GM12878 (cell line): ENCODE data around the gene PSAPL1.

Experiments
- BRCA1 ChIP-seq: IDR thresholded peaks from 2 replicates; pipeline ENCODE4 v1.6.1; 2011; ENCODE audit warnings: low read depth, low read length, improper control_type of control experiment
- EZH2 ChIP-seq: IDR thresholded peaks from 2 replicates; pipeline ENCODE4 v1.6.1; 2012; ENCODE audit warnings: low read depth, mild to moderate bottlenecking, control low read depth, inconsistent platforms, low read length, borderline replicate concordance; ENCODE audit not compliant: control insufficient read depth
- MXI1 ChIP-seq: fragments of 150-350 bp; IDR thresholded peaks from 2 replicates; pipeline ENCODE4 v1.6.1; 2011; ENCODE audit warnings: low read depth, mild to moderate bottlenecking, inconsistent platforms, low read length, improper control_type of control experiment
- MYC ChIP-seq: IDR thresholded peaks from 2 replicates; pipeline ENCODE4 v1.6.1; 2011; ENCODE audit warnings: mild to moderate bottlenecking, low read length, moderate library complexity, inconsistent platforms; ENCODE audit not compliant: insufficient read depth, insufficient replicate concordance, insufficient read length, severe bottlenecking
- POLR2A ChIP-seq: IDR thresholded peaks from 2 replicates; pipeline ENCODE4 v1.6.1; 2011; ENCODE audit warnings: low read depth, mild to moderate bottlenecking, low read length
- POLR2AphosphoS5 ChIP-seq: IDR thresholded peaks from 2 replicates; pipeline ENCODE4 v1.6.1; 2011; ENCODE audit warnings: mild to moderate bottlenecking, low read length, inconsistent platforms
- RFX5 ChIP-seq: IDR thresholded peaks from 2 replicates; pipeline ENCODE4 v1.6.1; 2011; ENCODE audit warnings: low read depth, low read length, improper control_type of control experiment
- STAT3 ChIP-seq: IDR thresholded peaks from 2 replicates; pipeline ENCODE4 v1.6.1; 2011; ENCODE audit warnings: low read depth, low read length, improper control_type of control experiment
- ZNF207 ChIP-seq: fragments of 450-650 bp; IDR thresholded peaks from 2 replicates; pipeline ENCODE4 v1.6.1; 2014; ENCODE audit warnings: antibody characterized with exemption, mild to moderate bottlenecking, borderline replicate concordance
- TF ChIP-seq, protein P1 (sequence below), 3 experiments: IDR thresholded peaks in 2 of 3; conservative IDR thresholded peaks in 1 of 3; 2 replicates each; pipeline ENCODE4 v1.5.1; 2011; ENCODE audit warnings: low read depth in 3 of 3, low read length in 3 of 3, mild to moderate bottlenecking in 3 of 3, control low read depth in 2 of 3, moderate library complexity in 2 of 3, inconsistent platforms in 1 of 3, mixed read lengths in 1 of 3; ENCODE audit not compliant: control insufficient read depth in 2 of 3, insufficient read depth in 1 of 3; ENCODE audit errors: extremely low read depth in 1 of 3

DNA sequence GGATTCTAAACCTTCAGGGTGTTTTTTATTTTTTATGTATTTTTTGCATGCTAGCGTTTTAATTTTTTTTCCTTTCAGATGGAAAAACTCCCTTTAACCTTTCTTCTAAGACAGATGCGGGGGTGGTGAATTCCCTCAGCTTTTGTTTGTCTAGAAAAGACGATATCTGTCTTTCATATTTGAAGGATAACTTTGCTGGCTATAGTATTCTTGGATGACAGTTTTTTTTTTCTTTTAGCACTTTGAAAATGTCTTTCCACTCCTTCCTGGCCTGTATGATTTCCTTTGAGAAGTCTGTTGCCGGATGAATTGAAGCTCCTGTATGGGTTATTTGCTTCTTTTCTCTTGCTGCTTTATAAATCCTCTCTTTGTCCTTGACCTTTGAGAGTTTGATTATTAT is 26.6 kb downstream of the PSAPL1 start:
- TF ChIP-seq, protein P1, sequence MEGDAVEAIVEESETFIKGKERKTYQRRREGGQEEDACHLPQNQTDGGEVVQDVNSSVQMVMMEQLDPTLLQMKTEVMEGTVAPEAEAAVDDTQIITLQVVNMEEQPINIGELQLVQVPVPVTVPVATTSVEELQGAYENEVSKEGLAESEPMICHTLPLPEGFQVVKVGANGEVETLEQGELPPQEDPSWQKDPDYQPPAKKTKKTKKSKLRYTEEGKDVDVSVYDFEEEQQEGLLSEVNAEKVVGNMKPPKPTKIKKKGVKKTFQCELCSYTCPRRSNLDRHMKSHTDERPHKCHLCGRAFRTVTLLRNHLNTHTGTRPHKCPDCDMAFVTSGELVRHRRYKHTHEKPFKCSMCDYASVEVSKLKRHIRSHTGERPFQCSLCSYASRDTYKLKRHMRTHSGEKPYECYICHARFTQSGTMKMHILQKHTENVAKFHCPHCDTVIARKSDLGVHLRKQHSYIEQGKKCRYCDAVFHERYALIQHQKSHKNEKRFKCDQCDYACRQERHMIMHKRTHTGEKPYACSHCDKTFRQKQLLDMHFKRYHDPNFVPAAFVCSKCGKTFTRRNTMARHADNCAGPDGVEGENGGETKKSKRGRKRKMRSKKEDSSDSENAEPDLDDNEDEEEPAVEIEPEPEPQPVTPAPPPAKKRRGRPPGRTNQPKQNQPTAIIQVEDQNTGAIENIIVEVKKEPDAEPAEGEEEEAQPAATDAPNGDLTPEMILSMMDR (IDR thresholded peaks at IDR 0.05 in 2 of 3, conservative IDR thresholded peaks at IDR 0.05 in 1 of 3; ENCODE audit: control insufficient read depth in 2 of 3, extremely low read depth in 1 of 3, insufficient read depth in 1 of 3, low read depth in 3 of 3, low read length in 3 of 3), result no peak
- TF ChIP-seq EZH2 (no peak), POLR2AphosphoS5 (no peak), MYC (no peak), STAT3 (no peak), MXI1 (no peak), RFX5 (no peak), BRCA1 (no peak), POLR2A (no peak), ZNF207 (no peak)
